ENCODE measurements around the gene DNAJB13. TPM values are rescaled to one million over a fixed set of nuclear protein-coding genes. Genes with fewer than 3 reads are reported as not detected.
A peak's percentile ranks its signal among the peaks of the same experiment; 100 is the strongest.

The DNAJB13 gene
- total and polyA plus RNA-seq, 2 of the 13 experiments (the other 11 are each of a cell fraction or from before 2014, with no cell fraction given): 2.3 TPM; not detected in 1

DNA sequence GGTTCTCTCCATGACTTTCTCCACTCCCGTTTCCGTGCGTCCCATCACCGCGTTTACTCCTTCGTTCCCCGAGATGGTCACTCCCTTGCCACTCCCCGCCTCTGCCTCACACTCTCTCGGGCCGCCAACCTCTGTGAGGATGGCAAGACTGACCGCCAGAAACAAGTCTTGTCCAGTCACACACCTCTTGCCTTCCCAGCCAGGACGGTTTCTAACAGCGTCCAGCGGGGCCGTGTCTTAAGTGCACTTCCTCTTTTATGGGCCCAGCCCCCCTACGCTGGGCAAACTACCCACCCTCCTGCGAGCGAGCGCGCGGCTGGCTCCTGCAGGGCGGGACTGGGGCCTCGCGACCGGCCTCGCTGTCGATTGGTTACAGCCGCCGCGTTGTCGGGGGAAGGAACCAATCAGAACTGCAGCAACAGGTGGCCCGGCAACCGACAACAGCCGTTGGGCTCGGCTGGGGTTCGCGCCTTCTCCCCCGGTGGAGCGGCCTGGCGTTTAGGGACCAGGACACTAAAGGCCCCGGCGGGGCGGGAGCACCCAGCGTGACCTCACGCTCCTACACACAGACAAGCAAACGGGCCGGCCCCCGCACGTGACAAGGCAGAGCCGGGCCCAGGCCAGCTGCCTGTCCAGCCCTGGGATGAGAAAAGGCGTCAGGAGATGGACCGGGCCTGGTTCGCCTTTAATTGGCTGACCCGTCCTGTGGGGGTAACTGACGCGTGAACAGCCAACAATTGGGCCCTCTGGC is 32.3 kb downstream of the DNAJB13 start (continued):
- TF ChIP-seq, protein P1, sequence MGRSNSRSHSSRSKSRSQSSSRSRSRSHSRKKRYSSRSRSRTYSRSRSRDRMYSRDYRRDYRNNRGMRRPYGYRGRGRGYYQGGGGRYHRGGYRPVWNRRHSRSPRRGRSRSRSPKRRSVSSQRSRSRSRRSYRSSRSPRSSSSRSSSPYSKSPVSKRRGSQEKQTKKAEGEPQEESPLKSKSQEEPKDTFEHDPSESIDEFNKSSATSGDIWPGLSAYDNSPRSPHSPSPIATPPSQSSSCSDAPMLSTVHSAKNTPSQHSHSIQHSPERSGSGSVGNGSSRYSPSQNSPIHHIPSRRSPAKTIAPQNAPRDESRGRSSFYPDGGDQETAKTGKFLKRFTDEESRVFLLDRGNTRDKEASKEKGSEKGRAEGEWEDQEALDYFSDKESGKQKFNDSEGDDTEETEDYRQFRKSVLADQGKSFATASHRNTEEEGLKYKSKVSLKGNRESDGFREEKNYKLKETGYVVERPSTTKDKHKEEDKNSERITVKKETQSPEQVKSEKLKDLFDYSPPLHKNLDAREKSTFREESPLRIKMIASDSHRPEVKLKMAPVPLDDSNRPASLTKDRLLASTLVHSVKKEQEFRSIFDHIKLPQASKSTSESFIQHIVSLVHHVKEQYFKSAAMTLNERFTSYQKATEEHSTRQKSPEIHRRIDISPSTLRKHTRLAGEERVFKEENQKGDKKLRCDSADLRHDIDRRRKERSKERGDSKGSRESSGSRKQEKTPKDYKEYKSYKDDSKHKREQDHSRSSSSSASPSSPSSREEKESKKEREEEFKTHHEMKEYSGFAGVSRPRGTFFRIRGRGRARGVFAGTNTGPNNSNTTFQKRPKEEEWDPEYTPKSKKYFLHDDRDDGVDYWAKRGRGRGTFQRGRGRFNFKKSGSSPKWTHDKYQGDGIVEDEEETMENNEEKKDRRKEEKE (IDR thresholded peaks at IDR 0.05): no peak
- TF ChIP-seq, protein P2, sequence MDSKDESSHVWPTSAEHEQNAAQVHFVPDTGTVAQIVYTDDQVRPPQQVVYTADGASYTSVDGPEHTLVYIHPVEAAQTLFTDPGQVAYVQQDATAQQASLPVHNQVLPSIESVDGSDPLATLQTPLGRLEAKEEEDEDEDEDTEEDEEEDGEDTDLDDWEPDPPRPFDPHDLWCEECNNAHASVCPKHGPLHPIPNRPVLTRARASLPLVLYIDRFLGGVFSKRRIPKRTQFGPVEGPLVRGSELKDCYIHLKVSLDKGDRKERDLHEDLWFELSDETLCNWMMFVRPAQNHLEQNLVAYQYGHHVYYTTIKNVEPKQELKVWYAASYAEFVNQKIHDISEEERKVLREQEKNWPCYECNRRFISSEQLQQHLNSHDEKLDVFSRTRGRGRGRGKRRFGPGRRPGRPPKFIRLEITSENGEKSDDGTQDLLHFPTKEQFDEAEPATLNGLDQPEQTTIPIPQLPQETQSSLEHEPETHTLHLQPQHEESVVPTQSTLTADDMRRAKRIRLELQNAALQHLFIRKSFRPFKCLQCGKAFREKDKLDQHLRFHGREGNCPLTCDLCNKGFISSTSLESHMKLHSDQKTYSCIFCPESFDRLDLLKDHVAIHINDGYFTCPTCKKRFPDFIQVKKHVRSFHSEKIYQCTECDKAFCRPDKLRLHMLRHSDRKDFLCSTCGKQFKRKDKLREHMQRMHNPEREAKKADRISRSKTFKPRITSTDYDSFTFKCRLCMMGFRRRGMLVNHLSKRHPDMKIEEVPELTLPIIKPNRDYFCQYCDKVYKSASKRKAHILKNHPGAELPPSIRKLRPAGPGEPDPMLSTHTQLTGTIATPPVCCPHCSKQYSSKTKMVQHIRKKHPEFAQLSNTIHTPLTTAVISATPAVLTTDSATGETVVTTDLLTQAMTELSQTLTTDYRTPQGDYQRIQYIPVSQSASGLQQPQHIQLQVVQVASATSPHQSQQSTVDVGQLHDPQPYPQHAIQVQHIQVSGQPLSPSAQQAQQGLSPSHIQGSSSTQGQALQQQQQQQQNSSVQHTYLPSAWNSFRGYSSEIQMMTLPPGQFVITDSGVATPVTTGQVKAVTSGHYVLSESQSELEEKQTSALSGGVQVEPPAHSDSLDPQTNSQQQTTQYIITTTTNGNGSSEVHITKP (CRISPR knock-in tag; IDR thresholded peaks at IDR 0.05; ENCODE audit: low read depth): 0 out of 2 replicates have a peak, but pooled peaks have one; percentile 27
- TF ChIP-seq ZNF253 (CRISPR knock-in tag; IDR thresholded peaks at IDR 0.05; ENCODE audit: borderline replicate concordance) (peak; percentile 67; the same call in 1 of the 2 replicates), KDM6A (CRISPR knock-in tag; IDR thresholded peaks at IDR 0.05; ENCODE audit: low read depth) (no peak), TARDBP (CRISPR knock-in tag; IDR thresholded peaks at IDR 0.05) (peak; percentile 80; the same call in 1 of the 2 replicates), SIX1 (CRISPR knock-in tag; IDR thresholded peaks at IDR 0.05; ENCODE audit: borderline replicate concordance) (no peak; the same call in 1 of the 2 replicates), ZNF468 (CRISPR knock-in tag; IDR thresholded peaks at IDR 0.05) (no peak), MYNN (CRISPR knock-in tag; IDR thresholded peaks at IDR 0.05; ENCODE audit: low read depth) (peak; percentile 49; the same call in 1 of the 2 replicates), ZSCAN21 (CRISPR knock-in tag; IDR thresholded peaks at IDR 0.05; ENCODE audit: borderline replicate concordance) (peak; percentile 94), ZNF878 (CRISPR knock-in tag; IDR thresholded peaks at IDR 0.05) (peak; percentile 87; the same call in 1 of the 2 replicates), ZNF546 (CRISPR knock-in tag; conservative IDR thresholded peaks at IDR 0.05) (0 out of 2 replicates have a peak, but pooled peaks have one; percentile 77)
- TF ChIP-seq, protein P3, sequence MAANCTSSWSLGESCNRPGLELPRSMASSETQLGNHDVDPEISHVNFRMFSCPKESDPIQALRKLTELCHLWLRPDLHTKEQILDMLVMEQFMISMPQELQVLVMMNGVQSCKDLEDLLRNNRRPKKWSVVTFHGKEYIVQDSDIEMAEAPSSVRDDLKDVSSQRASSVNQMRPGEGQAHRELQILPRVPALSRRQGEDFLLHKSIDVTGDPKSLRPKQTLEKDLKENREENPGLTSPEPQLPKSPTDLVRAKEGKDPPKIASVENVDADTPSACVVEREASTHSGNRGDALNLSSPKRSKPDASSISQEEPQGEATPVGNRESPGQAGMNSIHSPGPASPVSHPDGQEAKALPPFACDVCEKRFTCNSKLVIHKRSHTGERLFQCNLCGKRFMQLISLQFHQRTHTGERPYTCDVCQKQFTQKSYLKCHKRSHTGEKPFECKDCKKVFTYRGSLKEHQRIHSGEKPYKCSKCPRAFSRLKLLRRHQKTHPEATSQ (CRISPR knock-in tag; IDR thresholded peaks at IDR 0.05; ENCODE audit: borderline replicate concordance): no peak; the same call in 1 of the 2 replicates
- TF ChIP-seq, protein P4, sequence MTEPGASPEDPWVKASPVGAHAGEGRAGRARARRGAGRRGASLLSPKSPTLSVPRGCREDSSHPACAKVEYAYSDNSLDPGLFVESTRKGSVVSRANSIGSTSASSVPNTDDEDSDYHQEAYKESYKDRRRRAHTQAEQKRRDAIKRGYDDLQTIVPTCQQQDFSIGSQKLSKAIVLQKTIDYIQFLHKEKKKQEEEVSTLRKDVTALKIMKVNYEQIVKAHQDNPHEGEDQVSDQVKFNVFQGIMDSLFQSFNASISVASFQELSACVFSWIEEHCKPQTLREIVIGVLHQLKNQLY (CRISPR knock-in tag; IDR thresholded peaks at IDR 0.05): no peak; the same call in 1 of the 2 replicates
- TF ChIP-seq, protein P5, sequence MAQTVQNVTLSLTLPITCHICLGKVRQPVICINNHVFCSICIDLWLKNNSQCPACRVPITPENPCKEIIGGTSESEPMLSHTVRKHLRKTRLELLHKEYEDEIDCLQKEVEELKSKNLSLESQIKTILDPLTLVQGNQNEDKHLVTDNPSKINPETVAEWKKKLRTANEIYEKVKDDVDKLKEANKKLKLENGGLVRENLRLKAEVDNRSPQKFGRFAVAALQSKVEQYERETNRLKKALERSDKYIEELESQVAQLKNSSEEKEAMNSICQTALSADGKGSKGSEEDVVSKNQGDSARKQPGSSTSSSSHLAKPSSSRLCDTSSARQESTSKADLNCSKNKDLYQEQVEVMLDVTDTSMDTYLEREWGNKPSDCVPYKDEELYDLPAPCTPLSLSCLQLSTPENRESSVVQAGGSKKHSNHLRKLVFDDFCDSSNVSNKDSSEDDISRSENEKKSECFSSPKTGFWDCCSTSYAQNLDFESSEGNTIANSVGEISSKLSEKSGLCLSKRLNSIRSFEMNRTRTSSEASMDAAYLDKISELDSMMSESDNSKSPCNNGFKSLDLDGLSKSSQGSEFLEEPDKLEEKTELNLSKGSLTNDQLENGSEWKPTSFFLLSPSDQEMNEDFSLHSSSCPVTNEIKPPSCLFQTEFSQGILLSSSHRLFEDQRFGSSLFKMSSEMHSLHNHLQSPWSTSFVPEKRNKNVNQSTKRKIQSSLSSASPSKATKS (CRISPR knock-in tag; IDR thresholded peaks at IDR 0.05): peak; percentile 81; the same call in 1 of the 2 replicates
- TF ChIP-seq, protein P6, sequence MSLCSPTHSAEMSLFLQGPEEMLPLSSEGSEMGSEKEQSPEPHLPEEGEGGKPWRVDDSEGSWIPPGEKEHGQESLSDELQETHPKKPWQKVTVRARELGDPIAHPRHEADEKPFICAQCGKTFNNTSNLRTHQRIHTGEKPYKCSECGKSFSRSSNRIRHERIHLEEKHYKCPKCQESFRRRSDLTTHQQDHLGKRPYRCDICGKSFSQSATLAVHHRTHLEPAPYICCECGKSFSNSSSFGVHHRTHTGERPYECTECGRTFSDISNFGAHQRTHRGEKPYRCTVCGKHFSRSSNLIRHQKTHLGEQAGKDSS (CRISPR knock-in tag; IDR thresholded peaks at IDR 0.05; ENCODE audit: borderline replicate concordance, low read depth): peak; percentile 62

Data from HepG2 (cell line).